Activated CD8-positive, alpha-beta memory T cell treated with anti-CD3 and anti-CD28 coated beads for 24 hours (primary cell): ENCODE results near the gene ANKMY1.

Experiments
- DNase-seq: peaks from one replicate; pipeline ENCODE4 v3.0.0-alpha.2; 2020

Gene ANKMY1

GRCh38 chr2:240456447-240457222, 101.2 kb downstream of the ANKMY1 start:
- DNase-seq: no peak

DNA sequence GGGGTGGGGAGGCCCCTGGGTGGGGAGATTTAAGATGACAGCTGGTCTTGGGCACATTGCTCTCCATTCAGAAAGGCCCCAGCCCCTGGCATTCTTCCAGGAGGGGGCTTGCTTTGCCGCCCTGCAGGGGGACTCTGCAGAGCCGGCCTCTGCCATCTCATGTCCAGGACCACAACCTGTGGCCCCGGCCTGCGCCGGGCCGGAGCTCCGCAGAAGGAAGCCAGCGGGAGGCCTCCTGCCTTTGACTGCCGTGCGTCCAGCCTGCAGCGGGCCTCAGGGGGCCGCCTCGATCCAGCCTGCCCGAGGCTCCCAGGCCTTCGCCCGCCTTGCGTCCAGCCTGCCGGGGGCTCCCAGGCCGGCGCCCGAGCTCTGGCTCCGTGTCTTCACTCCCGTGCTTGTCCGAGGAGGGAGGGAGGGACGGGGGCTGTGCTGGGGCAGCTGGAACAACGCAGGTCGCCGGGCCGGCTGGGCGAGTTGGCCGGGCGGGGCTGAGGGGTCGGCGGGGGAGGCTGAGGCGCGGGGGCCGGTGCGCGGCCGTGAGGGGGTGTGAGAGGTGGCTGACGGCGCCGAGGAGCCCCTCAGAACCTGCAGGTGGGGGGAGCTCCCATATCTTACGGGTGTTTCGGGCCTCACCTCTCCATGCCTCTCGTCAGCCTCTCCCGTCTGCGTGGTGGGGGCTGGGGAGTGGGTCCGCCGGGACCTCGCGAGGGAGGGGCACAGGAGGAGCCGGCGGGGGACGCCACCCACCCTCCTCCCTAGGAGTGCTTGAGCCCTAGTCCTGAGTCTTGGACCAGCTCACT, 101.9 kb downstream of the ANKMY1 start:
- DNase-seq: no peak

DNA sequence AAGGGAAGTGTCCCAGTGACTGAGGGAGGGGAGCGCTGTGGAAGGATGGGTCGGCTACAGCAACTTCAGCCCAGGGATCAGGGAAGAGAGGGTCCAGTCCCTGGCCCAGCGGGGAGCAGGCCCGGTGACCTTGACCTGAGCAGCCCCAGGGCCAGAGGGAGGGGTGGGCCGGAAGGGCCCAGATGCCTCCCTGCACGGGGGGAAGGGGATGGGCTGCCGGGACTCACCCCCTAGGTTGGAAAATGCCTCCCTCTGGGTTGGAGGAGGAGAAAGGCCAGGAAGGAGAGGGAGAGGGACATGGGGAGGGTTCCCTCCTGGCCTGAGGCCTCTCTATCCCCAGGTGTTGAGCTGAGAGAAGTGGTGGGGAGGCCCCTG, 102.5 kb downstream of the ANKMY1 start:
- DNase-seq: no peak

DNA sequence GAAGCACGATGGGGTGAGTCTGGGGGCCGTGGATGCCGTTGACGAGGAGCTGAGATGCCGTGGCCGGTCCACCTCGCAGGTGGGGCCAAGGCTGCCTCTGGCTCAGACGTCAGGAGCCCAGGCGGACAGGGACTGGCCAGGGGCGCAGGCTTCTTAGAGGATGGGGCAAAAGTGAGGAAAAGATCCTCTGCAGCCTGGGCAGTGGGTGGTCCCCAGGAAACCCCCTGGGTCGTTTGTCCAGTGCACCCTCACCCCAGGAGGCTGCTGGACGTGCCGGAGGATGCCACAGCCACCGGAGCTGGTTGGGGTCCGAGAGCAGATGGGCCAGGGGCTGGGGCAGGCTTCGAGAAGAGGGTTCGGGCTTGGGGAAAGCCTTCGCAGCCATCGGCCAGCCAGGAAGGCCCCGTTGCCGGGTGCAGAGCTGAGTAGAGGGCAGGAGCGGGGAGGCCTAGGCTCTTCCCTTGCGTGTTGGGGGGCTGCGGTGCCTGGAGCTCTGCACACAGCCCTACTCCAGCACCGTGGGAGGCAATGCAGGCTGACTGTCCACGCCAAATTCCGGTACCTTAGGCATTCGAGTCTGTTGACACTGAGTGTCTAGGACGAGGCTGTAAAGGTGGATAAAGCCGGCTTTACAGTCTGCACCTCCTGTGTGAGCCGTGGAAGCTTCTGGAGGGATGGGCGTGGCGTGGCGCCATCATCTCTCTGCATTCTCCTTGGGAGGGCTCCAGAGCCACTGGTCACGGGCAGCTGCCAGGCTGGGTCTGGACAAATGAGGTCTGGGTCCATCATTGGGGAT, 103.5 kb downstream of the ANKMY1 start:
- DNase-seq: no peak

DNA sequence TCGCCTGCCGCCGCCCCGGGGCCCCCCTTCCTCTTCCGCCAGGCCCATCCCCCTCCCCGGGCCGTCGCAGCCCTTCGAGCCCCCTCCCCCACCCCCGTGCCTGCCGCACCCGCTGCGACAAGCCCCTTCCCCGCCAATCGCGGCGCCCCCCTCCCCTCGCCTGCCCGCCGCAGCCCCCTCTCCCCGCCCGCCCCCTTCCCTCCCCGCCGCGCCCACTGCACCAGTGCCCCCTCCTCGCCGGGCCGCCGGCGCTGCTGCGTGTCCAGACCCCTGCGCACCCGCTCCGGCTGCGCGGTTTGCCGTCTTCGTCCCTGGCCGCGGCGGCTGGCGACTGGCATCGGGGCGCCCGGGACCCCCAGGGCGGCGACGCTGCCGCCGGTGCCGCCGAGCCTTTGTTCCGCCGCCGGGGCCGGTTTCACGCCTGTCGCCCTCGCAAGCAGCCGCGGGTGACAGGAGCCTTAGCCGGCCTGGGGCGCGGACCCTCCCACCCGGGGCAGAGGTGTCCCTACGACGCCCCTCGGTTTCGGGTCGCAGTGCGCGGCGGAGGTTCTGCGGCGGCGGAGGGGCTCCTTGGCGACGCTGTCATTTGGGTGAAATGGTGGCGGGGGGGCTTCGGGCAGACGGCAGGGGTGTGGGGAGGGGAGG, 104.2 kb downstream of the ANKMY1 start:
- no peak for DNase-seq

DNA sequence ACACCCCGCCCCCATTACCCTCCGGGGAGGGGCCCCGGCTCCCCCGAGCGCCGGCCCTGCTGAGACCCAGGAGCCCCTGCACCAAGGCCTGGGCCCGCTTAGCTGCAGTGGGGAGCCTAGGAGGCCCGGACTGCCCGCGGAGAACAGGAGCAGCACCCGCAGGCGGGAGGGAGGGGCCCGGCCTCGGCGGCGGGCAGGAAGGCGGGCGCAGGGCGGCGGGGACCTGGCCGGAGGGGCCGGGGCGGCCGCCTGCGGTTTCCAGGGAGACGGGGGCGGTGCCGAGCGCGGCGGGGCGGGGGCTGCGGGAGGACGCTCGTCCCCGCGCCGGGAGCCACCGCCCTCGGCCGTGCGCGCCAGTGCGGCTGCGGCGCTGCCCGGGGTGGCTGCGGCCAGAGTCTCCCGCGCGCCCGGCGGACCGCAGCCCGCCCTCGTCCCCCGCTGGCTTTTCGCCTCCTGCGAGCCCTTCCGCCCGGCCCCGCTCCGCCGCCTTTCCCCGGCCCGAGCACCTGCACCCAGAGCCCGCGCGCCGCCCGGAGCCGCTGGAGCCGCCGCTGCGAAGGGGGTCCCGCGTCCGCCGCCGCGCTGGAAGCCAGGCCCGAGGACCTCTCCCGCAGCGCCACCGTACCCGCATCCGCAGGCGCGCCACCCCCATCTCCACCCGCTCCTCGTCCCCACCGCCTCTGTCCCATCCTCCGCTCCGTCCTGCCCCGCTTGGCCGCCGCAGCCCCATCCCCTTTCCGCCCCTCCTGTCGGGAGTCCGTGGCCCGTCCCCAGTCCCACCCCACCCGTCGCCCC, 105.1 kb downstream of the ANKMY1 start:
- no peak for DNase-seq

- no peak for DNase-seq
Observed at GRCh38 chr2:240451791-240452461, 105.9 kb downstream of the ANKMY1 start.

DNA sequence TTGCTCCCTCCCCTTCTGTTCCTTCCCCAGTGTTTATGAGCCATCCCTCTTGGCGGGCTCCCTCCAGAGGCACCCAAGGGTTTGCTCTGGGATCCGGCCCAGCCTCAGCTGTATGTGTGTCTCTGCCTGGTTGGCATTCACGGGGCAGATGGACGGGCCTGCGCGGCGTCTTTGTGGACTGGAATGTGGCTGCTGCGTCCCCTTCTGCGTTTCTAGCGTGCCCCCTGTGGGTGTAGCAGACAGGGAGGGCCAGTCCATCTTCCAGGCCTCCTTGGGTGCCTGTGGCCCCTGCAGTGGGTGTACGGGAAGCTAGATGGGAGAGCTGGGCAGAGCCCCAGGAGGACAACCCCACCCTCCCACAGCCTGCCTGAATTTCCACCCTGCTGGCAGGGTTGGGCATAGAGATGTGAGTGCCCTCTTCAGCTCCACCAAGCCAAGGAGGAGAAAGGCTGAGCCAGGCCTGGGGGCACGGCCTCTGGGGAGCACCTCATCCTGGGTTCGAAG, 106.6 kb downstream of the ANKMY1 start:
- DNase-seq: no peak

DNA sequence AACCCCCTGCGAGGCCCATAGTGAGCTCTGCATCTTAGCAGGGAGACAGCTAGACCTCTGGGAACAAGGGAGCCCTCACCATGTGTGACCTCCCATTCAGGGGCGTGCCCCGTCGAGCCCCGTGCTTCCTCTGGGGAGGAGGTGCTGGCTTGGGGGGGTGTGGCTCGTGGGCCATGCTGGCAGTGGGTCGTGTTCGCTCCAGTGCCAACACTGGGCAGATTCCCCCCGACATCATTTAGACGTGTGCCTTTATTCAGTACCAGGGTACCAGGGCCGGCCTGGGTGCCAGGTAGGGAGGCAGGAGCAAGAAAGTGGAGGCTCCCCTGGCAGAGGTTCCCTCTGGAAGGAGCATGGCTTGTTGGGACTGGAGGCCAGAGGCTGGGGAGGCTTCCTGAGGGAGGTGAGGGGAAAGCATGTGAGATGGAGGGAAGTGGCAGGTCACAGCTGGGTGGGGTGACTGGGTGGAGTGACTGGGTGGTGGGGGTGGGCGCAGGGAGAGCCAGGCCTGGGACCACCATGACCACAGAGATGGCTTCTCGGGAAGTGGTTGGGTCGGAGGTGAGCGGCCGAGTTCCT, 107.2 kb downstream of the ANKMY1 start:
- DNase-seq: no peak

DNA sequence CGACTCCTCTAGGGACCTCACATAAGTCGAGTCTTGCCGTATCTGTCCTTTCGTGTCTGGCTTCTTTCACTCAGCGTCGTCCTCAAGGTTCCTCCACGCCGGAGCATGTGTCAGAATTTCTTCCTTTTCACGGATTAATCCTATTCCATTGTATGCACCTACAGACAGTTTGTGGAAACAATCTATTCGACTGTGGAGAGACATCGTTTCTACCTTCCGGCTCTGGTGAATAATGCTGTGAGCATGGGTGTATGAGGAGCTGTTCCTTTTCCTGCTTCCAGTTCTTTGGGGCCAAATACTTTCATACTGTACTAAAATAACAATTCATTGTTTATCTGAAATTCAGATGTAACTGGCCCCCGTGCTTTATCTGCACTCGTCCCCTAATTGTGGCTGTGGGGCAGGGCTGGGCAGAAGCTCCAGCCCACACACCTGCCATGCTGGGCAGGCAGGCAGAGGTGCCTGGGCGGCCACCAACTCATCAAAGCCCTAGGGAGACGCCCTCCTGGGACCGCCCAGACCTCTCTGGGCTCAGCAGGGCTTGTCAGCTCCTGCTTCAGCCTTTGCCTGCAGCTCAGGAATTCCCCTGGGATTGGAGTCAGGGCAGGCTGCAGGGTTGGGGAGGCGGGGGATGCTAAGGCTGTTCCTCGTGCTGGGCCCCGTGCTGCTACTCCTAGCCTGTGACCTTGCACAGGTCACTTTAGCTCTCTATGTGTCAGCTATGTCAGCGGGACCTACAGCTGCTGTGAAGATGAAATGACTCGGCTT, 107.8 kb downstream of the ANKMY1 start:
- DNase-seq: no peak

- no peak for DNase-seq
Observed at GRCh38 chr2:240448387-240449274, 109.2 kb downstream of the ANKMY1 start.

DNA sequence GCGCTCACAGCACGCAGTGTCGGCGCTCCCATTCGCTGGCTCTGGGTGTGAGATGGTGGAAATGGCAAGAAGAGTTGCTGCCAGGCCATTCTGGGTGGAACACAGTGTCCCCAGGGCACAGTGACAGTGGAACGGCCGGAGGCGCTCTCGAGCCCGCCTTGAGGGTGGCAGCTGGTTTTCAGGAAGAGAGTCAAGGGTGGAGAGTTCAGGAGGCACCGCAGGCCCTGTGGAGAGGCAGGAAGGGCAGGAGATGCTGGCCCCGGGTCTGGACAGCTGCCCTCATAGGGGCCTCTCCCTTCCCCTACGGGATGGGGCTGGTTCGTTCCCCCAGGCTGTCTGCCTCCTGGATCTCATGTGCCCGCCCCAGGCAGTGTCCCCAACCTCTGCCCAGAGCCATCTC, 109.9 kb downstream of the ANKMY1 start:
- no peak for DNase-seq

DNA sequence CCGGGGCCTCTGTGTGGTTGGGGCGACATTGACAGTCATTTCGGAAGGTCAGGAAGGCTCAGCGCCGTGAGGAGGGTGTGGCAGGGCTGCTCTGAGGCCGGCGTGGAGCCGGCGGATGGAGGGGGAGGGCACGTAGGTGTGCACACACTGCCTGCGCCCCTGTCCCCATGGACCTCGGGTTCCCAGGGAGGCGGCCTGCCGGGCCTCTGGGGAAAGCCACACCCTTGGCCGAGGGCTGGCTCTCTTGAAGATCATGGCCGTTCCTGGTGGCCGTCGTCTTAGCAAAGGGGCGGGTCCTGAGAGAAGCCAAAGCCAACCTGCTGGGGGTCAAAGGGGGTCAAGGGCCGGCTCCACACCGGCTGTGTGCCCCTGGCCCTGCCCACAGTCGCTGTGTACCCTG, 110.5 kb downstream of the ANKMY1 start:
- DNase-seq: no peak

DNA sequence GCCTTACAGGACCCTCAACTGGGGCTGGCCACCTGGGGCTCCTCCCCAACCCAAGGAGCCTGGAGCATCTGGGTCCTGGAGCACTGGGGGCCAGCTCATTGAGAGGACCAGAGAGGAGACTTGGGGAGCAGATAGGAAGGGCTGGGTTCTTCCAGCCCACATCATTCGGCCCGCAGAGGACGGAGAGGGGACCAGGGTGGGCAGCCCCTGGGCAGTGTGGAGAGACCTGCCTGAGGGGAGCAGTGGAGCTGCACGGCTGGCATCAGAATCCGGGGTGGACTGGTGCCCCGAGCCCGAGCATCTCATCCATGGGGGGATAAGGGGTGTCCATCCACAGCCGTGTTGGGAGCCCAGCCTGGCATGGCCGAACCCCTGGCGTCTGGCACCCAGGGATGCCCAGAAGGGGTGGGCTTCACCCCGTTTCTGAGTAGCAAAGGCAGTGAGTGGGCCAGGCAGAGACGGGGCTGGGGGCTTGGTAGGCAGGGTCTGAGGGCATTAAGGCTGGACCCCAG, 111.1 kb downstream of the ANKMY1 start:
- no peak for DNase-seq

DNA sequence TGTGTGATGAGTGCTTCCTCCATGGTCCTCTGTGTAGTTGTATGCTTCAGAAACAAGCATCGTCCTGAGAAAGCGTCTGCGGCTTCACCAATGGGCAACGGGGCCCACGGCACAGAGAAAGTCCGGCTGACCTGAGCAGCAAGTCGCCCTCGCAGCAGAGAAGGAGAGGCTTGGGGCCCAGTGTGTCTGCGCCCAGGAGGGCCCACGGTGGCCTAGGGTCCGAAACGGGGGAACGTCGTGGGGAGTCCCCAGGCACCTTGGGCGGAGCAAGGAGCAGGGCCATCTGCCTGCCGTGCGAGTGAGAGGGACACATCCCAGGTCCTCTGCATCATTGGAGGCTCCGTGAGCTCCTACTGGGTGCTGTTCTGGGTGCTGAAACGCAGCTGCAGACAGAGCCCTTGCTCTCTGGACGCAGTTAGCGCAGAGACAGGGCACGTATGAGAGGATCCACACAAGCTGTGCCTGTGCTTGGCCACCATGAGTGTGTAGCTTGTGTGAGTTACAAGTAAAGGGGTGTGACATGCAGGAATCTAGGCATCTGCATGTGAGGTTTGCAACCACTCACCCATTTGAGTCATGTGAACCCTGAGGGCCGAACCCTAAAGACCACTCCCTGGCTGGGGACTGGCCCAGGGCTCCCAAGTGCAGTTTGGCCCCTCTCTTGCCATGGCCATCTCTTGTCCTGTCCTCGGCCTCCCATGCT, 111.7 kb downstream of the ANKMY1 start:
- no peak for DNase-seq

- DNase-seq: no peak
Observed at GRCh38 chr2:240444464-240444863, 113.3 kb downstream of the ANKMY1 start.

- no peak for DNase-seq
Observed at GRCh38 chr2:240443891-240444301, 113.9 kb downstream of the ANKMY1 start.
